Measurements from ENCODE around the gene LRCOL1.

LRCOL1 gene

GRCh38 chr12:132635076-132635955 lies 24.9 kb upstream of the LRCOL1 start:
- no peak for DNase-seq (ENCODE audit: low read depth)

DNA sequence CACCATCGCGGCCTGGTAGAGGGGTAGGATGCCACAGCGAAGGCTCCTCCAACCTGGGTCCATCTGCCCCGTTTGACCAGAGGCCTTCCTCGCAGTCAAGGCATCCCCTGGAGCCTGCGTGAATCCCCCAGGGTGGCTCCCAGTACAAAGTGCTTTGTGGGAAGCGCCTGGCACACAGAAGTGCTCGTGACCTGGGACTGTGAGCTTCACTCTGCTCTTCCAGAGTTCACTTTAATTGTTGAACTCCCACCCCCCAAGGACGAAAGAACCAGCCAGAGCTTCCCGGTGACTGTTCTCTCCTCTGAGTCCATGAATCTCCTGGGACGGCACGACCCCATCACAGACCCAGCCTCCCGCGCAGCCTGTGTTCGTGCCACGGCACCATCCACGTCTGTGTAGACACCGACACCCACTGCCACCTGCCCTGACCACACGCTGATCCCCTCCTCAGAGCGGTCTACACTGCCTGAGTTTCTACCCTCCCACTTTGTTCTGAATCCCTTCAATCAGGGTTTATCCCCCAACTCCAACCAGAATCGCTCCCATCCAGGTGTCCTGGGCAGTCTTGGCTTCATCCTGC lies 24.1 kb upstream of the LRCOL1 start:
- DNase-seq (ENCODE audit: low read depth): no peak

GRCh38 chr12:132633901-132634300 lies 23.5 kb upstream of the LRCOL1 start:
- DNase-seq (ENCODE audit: low read depth): no peak

GRCh38 chr12:132633398-132633797 lies 23.0 kb upstream of the LRCOL1 start:
- no peak for DNase-seq (ENCODE audit: low read depth)

DNA sequence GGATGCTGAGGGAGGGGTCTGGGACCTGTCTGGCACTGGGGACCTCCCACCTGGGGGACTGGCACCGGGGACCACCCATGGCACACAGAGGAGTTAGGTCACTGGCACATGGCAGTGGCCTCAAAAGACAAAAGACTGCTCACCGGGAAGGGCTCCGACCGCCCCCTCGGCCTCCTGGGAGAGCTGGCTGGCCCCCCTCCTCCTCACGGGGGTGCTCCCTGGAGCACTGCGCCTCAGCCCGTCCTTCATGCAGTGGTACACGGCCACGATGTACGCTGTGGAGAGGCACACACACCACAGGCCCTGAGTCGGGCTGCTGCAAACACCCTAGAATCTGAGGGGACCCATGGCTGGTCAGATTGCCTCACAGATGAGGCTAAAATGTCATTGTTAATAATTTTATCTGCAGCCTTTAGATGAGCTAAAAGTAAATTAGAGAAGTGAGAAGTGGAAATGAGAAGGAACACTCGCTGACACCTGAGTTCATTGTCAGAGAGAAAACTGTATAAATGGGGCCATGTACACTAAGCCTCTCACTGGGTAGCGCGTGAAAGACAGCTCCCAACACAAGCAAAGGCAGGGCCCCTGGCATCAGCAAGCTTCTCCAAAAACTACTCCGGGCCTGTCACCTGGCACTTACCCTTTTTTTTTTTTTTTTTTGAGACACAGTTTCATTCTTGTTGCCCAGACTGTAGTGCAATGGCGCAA lies 22.3 kb upstream of the LRCOL1 start:
- no peak for DNase-seq (ENCODE audit: low read depth)

DNA sequence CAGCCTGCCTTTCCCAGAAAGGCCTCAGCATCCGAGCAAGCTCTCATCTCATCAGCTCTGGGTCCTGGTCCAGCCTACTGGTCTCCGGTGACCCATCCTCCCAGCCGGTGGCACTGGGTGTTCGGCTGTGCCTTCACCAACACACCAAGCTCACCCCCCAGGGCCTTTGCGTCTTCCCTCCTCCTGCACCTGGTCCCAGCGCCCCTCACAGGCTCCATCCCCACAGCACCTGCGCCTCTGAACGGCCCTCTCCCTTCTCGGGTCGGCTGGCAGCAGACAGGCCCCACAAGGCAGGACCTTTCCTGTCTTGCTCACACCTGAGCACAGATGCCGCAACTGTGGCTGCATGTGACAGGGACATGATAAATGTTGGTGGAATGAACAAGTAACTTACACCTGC lies 21.3 kb upstream of the LRCOL1 start:
- no peak for DNase-seq (ENCODE audit: low read depth)

DNA sequence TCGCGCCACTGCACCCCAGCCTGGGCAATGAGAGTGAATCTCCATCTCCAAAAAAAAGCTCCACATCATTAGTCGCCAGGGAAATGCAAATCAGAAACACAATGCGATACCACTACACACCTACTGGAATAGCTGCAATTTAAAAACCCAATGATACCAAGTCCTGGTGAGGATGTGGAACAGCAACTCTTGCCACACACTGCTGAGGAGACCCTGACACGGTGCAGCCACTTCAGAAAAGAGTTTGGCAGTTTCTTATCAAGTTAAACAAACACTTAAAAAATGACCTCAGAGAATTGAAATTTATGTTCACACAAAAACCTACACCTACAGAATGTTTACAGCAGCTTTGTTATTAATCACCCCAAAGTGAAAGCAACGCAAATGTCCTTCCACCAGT lies 20.3 kb upstream of the LRCOL1 start:
- no peak for DNase-seq (ENCODE audit: low read depth)

- DNase-seq (ENCODE audit: low read depth): no peak
Observed at GRCh38 chr12:132629330-132629729, 18.9 kb upstream of the LRCOL1 start.

DNA sequence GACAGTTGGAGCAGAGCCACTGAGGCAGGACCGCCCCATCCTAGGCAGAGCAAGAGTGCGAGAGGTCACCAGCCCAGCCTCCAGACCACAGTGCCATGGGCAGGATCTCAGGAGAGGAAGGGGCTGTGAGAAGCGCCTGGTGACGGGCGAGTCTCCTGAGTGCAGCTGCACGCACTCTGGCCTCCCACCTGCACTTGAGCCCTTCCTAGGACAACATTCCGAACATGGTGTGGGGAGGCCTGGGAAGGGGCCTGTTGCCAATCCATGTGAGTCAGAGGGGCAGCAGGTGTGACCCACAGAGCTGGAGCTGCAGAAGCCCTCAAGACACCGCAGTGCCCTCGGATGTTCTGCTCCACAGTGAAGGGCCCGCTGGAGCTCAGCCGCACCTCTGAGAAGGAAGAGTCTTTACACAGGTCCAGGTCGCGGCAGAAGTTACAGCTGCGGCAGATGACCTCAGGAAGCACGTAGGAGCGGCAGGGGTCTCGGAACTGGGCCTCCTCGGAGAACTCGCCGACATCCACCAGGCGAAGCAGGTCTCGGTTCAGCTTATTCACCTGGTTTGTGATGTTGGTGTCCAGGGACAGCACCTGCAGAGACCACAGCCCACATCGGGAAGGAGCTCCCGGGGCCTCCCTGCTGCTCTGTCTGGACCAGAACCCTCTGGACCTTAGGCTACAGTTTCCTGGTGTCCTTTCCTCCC lies 15.5 kb upstream of the LRCOL1 start:
- DNase-seq (ENCODE audit: low read depth): no peak

DNA sequence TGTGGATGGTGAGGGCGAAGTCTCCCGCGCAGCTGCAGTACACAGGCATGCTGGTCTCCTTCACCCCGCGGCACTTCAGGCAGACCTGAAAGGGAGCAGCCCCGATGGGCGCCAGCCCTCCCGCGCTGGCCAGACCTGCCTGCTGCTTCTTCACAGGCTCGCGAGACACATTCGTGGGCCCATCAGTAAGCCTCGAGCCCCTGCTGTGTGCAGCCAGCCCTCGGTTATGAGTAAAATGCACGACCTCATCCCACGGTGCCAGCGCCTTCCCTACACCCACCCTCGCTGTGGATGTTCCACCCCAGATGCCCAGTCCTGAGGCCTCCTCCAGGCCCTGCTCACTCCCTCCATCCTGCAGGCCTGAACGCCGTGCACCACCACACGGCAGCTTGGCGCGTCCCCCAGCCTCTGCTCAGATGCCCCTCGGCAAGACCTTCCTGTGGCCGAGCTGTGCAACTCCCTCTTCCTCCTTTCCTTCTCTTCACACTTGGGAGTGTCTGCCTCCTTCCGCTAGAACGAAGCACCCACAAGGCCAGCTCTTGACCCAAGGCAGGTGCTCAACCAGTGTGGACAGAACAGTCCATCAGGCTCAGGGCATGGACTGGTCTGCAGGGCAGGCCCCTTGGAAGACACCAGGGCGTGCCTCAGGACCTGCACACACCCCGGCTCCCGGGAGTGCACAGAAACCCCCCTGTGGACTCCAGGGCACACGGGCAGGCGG lies 14.7 kb upstream of the LRCOL1 start:
- no peak for DNase-seq (ENCODE audit: low read depth)

- no peak for DNase-seq (ENCODE audit: low read depth)
Observed at GRCh38 chr12:132624186-132624855, 13.9 kb upstream of the LRCOL1 start.

DNA sequence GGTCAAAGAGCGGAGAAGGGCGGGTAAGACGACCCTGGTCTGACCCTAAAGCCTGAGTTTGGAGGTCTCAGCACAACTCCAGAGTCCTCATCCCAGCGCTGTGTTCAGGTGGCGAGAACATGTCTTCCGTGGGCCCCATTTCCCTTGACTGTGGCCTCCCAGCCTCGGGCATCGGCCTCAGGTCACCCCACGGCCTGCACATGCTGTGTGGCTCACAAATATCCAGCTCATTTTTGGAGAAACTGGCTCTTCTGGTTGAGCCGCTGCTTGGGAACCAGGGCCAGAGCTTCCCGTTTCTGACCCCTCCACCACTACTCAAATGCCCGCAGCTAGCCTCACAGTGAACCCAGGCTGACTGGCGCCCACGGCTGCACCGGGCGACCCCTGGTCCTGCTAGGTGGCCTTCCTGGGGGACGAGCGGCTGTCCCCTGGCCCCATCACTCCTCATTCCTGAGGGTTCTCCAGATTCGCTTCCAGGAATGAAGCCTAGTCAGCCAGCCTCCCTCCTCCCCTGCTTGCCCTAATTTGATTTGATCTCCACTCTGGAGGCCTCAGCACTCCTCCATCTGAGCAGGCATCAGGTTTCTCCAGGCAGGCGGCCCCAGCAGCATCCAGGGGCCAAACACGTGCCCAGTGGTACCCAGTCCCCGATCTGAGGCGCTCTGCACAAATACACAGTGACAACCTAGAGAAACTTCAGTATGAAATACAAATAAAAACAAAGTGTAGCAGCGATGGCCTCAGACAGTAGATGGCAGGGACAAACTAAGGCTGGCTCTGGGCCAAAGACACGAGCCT lies 12.9 kb upstream of the LRCOL1 start:
- DNase-seq (ENCODE audit: low read depth): no peak

- DNase-seq (ENCODE audit: low read depth): no peak
Observed at GRCh38 chr12:132622437-132623071, 12.2 kb upstream of the LRCOL1 start.

DNA sequence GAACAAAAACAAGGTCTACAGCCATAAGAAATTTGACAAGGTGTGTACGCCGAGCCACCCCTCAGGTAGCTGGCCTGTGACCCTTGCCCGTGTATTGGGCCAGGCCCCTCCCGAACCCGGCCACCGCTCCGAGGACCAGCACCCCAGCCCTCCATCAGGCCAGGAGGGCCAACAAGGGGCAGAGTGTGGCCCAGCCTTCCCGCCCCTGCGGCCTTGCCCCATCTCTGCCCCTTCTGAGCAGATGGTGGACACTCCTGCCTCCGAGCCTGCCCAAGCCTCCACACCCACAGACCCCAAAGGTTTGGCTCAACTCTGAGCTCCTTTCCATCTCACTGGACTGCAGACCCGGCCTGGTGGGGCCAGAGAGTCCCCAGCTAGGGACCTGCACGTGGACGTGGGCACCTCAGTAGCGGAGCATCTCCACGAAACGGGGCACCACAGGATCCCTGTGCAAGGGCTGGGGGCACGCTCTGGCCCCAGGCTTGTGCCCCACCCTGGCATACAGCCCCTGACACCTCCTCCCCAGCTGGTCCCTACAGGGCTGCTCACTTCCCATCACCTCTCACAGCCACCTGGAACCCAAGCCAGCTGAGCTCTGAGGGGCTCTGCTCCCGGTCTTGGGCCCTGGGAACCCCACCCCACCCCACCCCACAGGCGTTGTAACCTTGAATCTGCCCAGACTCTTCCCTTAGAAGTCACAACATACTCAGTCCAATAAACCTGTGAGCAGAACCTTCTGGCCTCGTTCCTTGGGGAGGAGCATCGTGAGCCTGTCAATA lies 11.5 kb upstream of the LRCOL1 start:
- no peak for DNase-seq (ENCODE audit: low read depth)

DNA sequence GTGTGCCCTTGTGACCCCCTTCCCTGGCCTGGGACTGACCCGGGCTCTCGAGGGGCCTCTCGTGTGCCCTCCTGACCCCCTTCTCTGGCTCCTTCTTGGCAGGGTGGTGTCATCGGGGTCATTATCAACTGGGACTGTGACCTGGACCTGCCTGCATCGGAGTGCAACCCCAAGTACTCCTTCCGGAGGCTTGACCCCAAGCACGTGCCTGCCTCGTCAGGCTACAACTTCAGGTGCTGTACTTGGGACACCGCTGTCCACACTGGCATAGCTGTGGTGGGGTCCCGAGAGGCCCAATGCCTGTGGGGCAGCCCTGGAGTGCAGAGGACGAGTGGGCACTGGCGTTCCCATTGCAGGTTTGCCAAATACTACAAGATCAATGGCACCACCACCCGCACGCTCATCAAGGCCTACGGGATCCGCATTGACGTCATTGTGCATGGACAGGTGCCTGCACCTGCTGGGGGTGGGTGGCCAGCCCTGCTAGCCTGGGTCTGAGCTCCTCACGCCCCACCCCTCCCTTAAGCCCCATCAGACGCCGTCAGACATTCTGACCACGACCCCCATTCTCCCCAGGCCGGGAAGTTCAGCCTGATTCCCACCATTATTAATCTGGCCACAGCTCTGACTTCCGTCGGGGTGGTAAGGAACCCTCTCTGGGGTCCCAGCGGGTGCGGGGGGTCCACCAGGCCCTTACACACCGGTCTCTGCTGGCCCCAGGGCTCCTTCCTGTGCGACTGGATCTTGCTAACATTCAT lies 10.7 kb upstream of the LRCOL1 start:
- DNase-seq (ENCODE audit: low read depth): no peak

DNA sequence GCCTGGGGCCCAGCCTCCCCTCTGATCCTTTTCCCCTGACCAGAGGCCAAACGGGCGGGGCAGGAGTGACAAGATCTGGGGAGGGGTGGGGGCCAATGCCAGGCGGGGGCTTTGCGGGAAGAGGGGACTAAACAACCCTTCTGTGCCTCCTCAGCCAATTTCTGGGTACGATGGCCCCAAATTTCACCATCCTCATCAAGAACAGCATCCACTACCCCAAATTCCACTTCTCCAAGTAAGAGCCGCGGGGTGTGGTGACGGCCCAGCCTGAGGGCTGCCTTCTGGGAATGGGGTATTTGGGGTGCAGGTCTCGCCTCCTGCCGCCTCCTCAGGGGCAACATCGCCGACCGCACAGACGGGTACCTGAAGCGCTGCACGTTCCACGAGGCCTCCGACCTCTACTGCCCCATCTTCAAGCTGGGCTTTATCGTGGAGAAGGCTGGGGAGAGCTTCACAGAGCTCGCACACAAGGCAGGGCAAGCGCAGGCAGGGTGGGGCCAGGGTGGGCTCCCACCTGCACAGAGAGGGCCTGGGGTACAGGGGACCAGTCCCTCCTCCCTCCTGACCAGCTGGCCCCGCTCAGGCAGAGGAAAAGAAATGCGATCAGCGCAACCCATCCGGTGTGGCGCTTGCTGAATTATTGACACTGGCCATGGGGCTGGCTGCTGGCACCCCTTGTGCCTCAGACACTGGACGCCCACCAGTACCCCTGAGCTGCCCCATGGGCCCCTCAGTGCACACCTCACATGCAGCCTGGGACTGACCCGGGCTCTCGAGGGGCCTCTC lies 9.9 kb upstream of the LRCOL1 start:
- no peak for DNase-seq (ENCODE audit: low read depth)

DNA sequence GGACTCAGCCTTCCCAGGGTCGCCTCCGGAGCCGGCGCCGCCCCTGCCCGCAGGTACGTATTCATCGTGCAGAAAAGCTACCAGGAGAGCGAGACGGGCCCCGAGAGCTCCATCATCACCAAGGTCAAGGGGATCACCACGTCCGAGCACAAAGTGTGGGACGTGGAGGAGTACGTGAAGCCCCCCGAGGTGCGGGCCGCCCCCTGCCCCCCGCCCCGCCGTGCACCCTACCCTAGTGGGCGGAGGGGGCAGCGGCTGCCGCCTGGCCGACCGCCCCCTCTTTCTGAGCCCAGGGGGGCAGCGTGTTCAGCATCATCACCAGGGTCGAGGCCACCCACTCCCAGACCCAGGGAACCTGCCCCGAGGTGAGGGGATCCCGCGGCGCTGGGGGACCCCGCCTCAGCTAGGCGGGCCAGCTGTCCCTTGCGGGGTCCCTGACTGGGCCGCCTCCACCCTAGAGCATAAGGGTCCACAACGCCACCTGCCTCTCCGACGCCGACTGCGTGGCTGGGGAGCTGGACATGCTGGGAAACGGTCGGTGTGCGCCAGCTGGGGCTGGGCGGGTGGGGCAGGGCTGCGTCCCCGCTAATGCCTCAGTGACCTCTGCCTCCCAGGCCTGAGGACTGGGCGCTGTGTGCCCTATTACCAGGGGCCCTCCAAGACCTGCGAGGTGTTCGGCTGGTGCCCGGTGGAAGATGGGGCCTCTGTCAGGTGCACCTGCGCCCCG lies 9.2 kb upstream of the LRCOL1 start:
- DNase-seq (ENCODE audit: low read depth): no peak
